C4-2B (cell line): ENCODE results near the gene ADAMTS15.

Experiments
- ZFX ChIP-seq: fragments of 450-650 bp; IDR thresholded peaks from 2 replicates; pipeline ENCODE4 v1.6.1; 2017
- TF ChIP-seq, protein P1 (sequence below): fragments of 450-650 bp; conservative IDR thresholded peaks from 2 replicates; pipeline ENCODE4 v1.5.1; 2017; ENCODE audit warnings: mild to moderate bottlenecking

- TF ChIP-seq, protein P1, sequence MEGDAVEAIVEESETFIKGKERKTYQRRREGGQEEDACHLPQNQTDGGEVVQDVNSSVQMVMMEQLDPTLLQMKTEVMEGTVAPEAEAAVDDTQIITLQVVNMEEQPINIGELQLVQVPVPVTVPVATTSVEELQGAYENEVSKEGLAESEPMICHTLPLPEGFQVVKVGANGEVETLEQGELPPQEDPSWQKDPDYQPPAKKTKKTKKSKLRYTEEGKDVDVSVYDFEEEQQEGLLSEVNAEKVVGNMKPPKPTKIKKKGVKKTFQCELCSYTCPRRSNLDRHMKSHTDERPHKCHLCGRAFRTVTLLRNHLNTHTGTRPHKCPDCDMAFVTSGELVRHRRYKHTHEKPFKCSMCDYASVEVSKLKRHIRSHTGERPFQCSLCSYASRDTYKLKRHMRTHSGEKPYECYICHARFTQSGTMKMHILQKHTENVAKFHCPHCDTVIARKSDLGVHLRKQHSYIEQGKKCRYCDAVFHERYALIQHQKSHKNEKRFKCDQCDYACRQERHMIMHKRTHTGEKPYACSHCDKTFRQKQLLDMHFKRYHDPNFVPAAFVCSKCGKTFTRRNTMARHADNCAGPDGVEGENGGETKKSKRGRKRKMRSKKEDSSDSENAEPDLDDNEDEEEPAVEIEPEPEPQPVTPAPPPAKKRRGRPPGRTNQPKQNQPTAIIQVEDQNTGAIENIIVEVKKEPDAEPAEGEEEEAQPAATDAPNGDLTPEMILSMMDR, result no peak
- TF ChIP-seq ZFX, result no peak
These were observed 28.6 kb downstream of the ADAMTS15 start for GRCh38 chr11:130476922-130477491.
